Esophagus squamous epithelium (tissue), 5 donors: ENCODE data around the gene RARG. TPM values are rescaled to one million over a fixed set of nuclear protein-coding genes. Genes with fewer than 3 reads are reported as not detected.

Experiments
- DNase-seq: peaks from one replicate; lab custom pipeline; 2025; lab: John Stamatoyannopoulos, UW
- H3K27ac ChIP-seq, 4 donors: fragments of 200-600 bp; sonication (generic); one replicate each; pipeline ENCODE4 v1.5.1; 2016 to 2019; ENCODE audit warnings: mild to moderate bottlenecking in 1 of 4
- H3K27me3 ChIP-seq, 4 donors: fragments of 200-600 bp; sonication (generic); 1 replicate in 3 of 4; 2 replicates in 1 of 4; pipeline versions ENCODE4 v1.5.1 to v1.6.0; 2017 to 2021; ENCODE audit warnings: antibody characterized with exemption in 1 of 4
- H3K36me3 ChIP-seq, 3 donors: fragments of 200-600 bp; sonication (generic); one replicate each; pipeline ENCODE4 v1.5.1; 2016 to 2019
- H3K4me1 ChIP-seq, 3 donors: fragments of 200-600 bp; sonication (generic); one replicate each; pipeline ENCODE4 v1.5.1; 2017 to 2019
- H3K4me3 ChIP-seq, 4 donors: fragments of 200-600 bp; sonication (generic); 1 replicate in 3 of 4; 2 replicates in 1 of 4; pipeline ENCODE4 v1.5.1; 2016 to 2019; ENCODE audit warnings: mild to moderate bottlenecking in 2 of 4, moderate library complexity in 1 of 4
- H3K9me3 ChIP-seq, 3 donors: fragments of 200-600 bp; sonication (generic); one replicate each; pipeline ENCODE4 v1.5.1; 2016 to 2019
- POLR2A ChIP-seq, 4 donors: fragments of 450-650 bp; IDR thresholded peaks; one replicate each; pipeline ENCODE4 v1.6.1; 2017; ENCODE audit warnings: antibody characterized with exemption in 4 of 4, mild to moderate bottlenecking in 4 of 4, moderate library complexity in 3 of 4
- WGBS, 2 donors: methylation state at CpG; one replicate each; pipeline ENCODE4 v1.1.5; 2018; 5-methylcytosine and 5-hydroxymethylcytosine counted together
- intact Hi-C: fragments of 100-400 bp; cut with DNase I; formaldehyde crosslinking; loops from one replicate; pipeline ENCODE4 v1.15.0; 2022
- total RNA-seq, 4 donors: library from RNA; depleted of rRNA; stranded (reverse); fragments of >200 nt; gene quantifications; one replicate each; pipeline ENCODE4 v1.1.0, GENCODE V29; 2016
- TF ChIP-seq, protein P1 (sequence below), 6 experiments: fragments of 450-650 bp in 4 of 6; fragments of 200-600 bp in 2 of 6; sonication (generic) in 2 of 6; IDR thresholded peaks; one replicate each; pipeline ENCODE4 v1.5.1; 2016 to 2019; ENCODE audit warnings: antibody characterized with exemption in 6 of 6, mild to moderate bottlenecking in 4 of 6, moderate library complexity in 4 of 6
- donor health status: DM: yes; HTN: yes; CAD: no.

The RARG gene
- total RNA-seq, 4 donors from 2014 or later: 98.0 to 171 (median 125) TPM

DNA sequence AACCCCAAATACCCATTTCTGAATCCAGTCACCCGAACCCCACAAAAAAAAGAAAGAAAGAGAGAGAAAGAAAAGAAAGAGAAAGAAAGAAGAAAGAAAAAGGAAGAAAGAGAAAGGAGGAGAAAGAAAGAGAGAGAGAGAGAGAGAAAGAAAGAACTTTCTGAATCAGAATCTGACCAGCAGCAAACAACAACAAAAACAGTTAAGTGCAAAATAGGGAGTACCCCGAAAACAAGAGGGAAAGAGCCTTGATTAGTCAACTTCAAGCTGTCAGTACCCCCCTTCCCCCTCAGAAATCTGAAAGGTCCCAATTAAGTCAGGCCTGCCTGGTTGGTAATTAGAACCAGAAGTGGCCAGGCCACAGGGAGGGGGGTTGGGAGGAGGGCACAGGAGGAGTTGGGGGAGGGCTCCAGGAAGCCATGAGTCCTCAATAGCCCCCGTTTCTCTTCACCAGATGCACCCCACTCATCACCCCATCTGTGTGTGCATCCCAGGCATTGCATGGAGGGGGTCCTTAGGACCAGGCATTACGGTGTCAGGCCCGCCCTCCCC lies 9.8 kb downstream of the RARG start:
- intact Hi-C loops: no loop called here
- no peaks in the 10 kb centered on the region for H3K27me3 ChIP-seq
- H3K4me1 ChIP-seq: peaks cover 67 to 97% (median 70%) of the 10 kb centered on the region in 3 donors
- H3K9me3 ChIP-seq: no peaks in the 10 kb centered on the region
- TF ChIP-seq POLR2A (IDR thresholded peaks at IDR 0.05): no peak
- TF ChIP-seq, protein P1, sequence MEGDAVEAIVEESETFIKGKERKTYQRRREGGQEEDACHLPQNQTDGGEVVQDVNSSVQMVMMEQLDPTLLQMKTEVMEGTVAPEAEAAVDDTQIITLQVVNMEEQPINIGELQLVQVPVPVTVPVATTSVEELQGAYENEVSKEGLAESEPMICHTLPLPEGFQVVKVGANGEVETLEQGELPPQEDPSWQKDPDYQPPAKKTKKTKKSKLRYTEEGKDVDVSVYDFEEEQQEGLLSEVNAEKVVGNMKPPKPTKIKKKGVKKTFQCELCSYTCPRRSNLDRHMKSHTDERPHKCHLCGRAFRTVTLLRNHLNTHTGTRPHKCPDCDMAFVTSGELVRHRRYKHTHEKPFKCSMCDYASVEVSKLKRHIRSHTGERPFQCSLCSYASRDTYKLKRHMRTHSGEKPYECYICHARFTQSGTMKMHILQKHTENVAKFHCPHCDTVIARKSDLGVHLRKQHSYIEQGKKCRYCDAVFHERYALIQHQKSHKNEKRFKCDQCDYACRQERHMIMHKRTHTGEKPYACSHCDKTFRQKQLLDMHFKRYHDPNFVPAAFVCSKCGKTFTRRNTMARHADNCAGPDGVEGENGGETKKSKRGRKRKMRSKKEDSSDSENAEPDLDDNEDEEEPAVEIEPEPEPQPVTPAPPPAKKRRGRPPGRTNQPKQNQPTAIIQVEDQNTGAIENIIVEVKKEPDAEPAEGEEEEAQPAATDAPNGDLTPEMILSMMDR (IDR thresholded peaks at IDR 0.05): no peak
- H3K36me3 ChIP-seq: peaks cover 0 to 22% (median 3%) of the 10 kb centered on the region in 3 donors
- DNase-seq: no peak
- WGBS, 2 donors: 17 to 19% methylated on average over 4 to 5 of the region's 5 CpGs
- H3K4me3 ChIP-seq: peak overlapping the region in 3 of 4 donors; percentile 69 to 82 (median 74)
- peak overlapping the region; percentile 97 to 100 (median 99) for H3K27ac ChIP-seq

DNA sequence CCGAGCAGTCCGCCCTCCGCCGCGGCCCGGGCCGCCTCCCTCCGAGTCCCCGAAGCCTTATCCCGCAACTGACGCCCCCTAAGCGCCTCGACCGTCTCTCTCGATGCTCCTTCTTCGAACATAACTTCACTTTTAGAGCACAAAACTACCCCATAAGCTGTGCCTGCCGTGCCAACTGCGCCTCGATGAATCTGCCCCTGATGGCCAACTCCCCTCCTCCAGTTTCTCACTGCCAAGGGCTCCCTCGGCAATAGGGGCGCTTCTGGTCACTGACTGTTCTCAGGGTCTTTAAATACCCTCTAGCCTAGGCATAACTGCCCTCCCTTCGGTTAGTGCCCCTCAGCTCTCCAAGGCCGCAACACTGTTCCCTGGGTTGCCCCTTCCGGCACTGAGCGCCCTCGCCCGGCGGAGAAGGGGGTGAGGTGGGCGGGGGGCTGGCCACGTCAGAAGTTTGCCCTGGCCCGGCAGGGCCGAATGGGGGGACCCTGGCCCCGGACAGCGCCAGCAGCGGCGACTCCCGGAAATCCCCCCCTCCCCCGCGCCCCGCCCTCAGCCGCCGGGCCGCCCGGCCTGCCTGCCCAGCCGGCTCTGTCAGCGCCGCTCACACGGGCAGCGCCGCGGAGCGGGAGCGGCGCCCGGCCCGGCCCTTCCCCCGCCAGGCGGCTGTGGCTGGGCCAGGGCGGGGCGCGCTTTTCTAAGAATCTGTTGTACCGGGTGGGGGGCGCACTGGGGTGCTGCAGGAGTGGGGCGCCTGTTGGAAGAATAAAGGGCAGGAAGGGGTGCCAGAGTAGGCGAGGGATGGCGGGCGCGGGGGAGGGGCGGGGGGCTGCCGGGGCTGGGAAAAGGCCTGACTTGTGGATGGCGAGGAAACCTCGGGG lies 10.6 kb downstream of the RARG start:
- no peaks in the 10 kb centered on the region for H3K27me3 ChIP-seq
- 0 to 4% methylated on average over 9 to 17 of the region's 72 CpGs for WGBS, 2 donors
- no peaks in the 10 kb centered on the region for H3K9me3 ChIP-seq
- peak overlapping the region; percentile 97 to 100 (median 99) for H3K27ac ChIP-seq
- peak overlapping the region; percentile 56 to 82 (median 72) for H3K4me3 ChIP-seq
- no peak for DNase-seq
- intact Hi-C loops: no loop called here
- peaks cover 69 to 97% (median 72%) of the 10 kb centered on the region in 3 donors for H3K4me1 ChIP-seq
- H3K36me3 ChIP-seq: peaks cover 0 to 16% (median 0%) of the 10 kb centered on the region in 3 donors
- TF ChIP-seq, protein P1 (IDR thresholded peaks at IDR 0.05): peak in 1 of 6 experiments; percentile 18
- peak in 1 of 4 donors; percentile 60 for TF ChIP-seq POLR2A (IDR thresholded peaks at IDR 0.05)

DNA sequence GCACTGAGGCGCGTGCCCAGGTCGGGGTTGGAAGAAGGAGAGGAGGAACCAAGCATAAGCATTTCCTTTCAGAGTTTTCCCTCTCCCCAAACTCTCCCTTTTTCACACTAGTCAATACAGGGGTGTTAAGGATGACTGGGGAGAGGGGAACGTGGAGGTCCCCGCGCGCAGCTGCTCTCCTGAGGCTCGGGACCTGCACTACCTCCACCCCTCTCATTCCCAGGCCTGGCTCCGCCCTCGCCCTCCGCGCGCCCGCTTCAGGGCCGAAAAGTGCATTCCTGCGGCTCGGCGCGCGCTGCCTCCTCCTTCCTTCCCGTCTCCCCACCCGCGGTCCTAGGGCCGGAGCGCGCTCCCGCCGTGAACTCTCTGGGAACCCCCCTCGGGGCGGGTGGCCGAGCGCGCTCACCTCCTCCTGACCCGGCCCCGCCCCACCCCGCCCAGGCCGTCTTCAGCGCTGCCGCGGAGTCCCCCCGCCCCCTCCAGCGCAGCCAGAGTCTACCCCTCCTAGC lies 11.3 kb downstream of the RARG start:
- H3K27ac ChIP-seq: peak overlapping the region; percentile 97 to 100 (median 99)
- H3K4me1 ChIP-seq: peaks cover 68 to 97% (median 72%) of the 10 kb centered on the region in 3 donors
- H3K4me3 ChIP-seq: peak overlapping the region; percentile 56 to 82 (median 72)
- peaks cover 0 to 16% (median 0%) of the 10 kb centered on the region in 3 donors for H3K36me3 ChIP-seq
- intact Hi-C loops: no loop called here
- DNase-seq: peak; percentile 59
- H3K27me3 ChIP-seq: no peaks in the 10 kb centered on the region
- no peaks in the 10 kb centered on the region for H3K9me3 ChIP-seq
- 0% methylated on average over 8 to 15 of the region's 42 CpGs for WGBS, 2 donors
- no peak for TF ChIP-seq POLR2A (IDR thresholded peaks at IDR 0.05)
- TF ChIP-seq, protein P1 (IDR thresholded peaks at IDR 0.05): no peak

- WGBS, 2 donors: 0% methylated on average over 20 to 22 of the region's 53 CpGs
- Histone ChIP-seq H3K4me3 (peak overlapping the region; percentile 56 to 82 (median 72)), H3K27me3 (no peaks in the 10 kb centered on the region), H3K27ac (peak overlapping the region; percentile 97 to 100 (median 99)), H3K36me3 (peaks cover 0 to 16% (median 5%) of the 10 kb centered on the region in 3 donors), H3K9me3 (no peaks in the 10 kb centered on the region), H3K4me1 (peaks cover 63 to 97% (median 67%) of the 10 kb centered on the region in 3 donors)
- peak; percentile 64 for DNase-seq
- intact Hi-C loops: loop anchor here (5.0 kb wide), 1 partner anchor 32 kb away; a partner anchor contains a TSS
- TF ChIP-seq POLR2A (IDR thresholded peaks at IDR 0.05): no peak
- TF ChIP-seq, protein P1 (IDR thresholded peaks at IDR 0.05): no peak
Observed at GRCh38 chr12:53219956-53220693, 11.9 kb downstream of the RARG start.
